H1 (cell line): ENCODE data around the gene VPS51. TPM values are rescaled to one million over a fixed set of nuclear protein-coding genes. Genes with fewer than 3 reads are reported as not detected.

Experiments used
- CTCF ChIA-PET: fragments of 300-600 bp; sonication (Branson Sonifier 250); formaldehyde crosslinking; loops from one replicate; lab custom pipeline; 2021; ENCODE audit not compliant: partially characterized antibody; lab: Charles Lee
- POLR2A ChIA-PET: fragments of 300-600 bp; sonication (Branson Sonifier 250); formaldehyde crosslinking; loops from one replicate; lab custom pipeline; 2021; ENCODE audit warnings: inconsistent platforms; ENCODE audit not compliant: partially characterized antibody; lab: Charles Lee
- DNase-seq, 2 experiments: peaks; one replicate each; pipeline versions ENCODE4 v3.0.0 to v3.0.0-alpha.2; 2010 to 2022; ENCODE audit warnings: low spot score in 2 of 2, low read depth in 1 of 2, mixed read lengths in 1 of 2
- FAIRE-seq: peaks from 2 replicates; lab custom pipeline; 2011; peaks lifted over from hg19 to GRCh38; lab: Jason Lieb, UNC
- H2AFZ ChIP-seq: 2 replicates; pipeline ENCODE4 v1.8.1; 2012; ENCODE audit warnings: low read length, inconsistent platforms
- H2AK5ac ChIP-seq: 2 replicates; pipeline ENCODE4 v1.6.1; 2013; ENCODE audit warnings: low read depth, low read length
- H2BK120ac ChIP-seq: replicated peaks from 2 replicates; pipeline ENCODE3; 2013; ENCODE audit warnings: low read depth, low read length, inconsistent platforms
- H2BK12ac ChIP-seq: 2 replicates; pipeline ENCODE4 v1.6.1; 2013; ENCODE audit warnings: low read depth, low read length
- H2BK15ac ChIP-seq: 2 replicates; pipeline ENCODE4 v1.6.1; 2013; ENCODE audit warnings: low read length
- H2BK20ac ChIP-seq: 2 replicates; pipeline ENCODE4 v1.6.1; 2013; ENCODE audit warnings: low read length
- H2BK5ac ChIP-seq: 2 replicates; pipeline ENCODE4 v1.6.1; 2013; ENCODE audit warnings: low read depth, low read length
- H3K14ac ChIP-seq: 2 replicates; pipeline ENCODE4 v1.6.1; 2013; ENCODE audit warnings: inconsistent platforms; ENCODE audit not compliant: insufficient read length
- H3K18ac ChIP-seq: 2 replicates; pipeline ENCODE4 v1.6.1; 2013; ENCODE audit warnings: low read length; ENCODE audit errors: extremely low read depth
- H3K23ac ChIP-seq: 2 replicates; pipeline ENCODE4 v1.6.1; 2013; ENCODE audit warnings: inconsistent platforms; ENCODE audit not compliant: insufficient read length
- H3K23me2 ChIP-seq: 2 replicates; pipeline ENCODE4 v1.6.1; 2013; ENCODE audit warnings: low read depth, low read length
- H3K27ac ChIP-seq: 2 replicates; pipeline ENCODE4 v1.6.1; 2011; ENCODE audit warnings: low read depth, low read length, inconsistent platforms
- H3K27me3 ChIP-seq, 4 experiments: replicated peaks in 1 of 4; 1 replicate in 1 of 4; 2 replicates in 3 of 4; pipeline versions ENCODE4 v1.6.1 to v1.8.1; 2011 to 2013; ENCODE audit warnings: low read length in 3 of 4, mild to moderate bottlenecking in 3 of 4, inconsistent platforms in 2 of 4, mixed read lengths in 2 of 4, moderate library complexity in 1 of 4; ENCODE audit not compliant: control insufficient read depth in 3 of 4, insufficient read depth in 3 of 4; ENCODE audit errors: extremely low read depth in 1 of 4
- H3K36me3 ChIP-seq, 4 experiments: 2 replicates each; pipeline versions ENCODE4 v1.6.1 to v1.8.1; 2011 to 2013; ENCODE audit warnings: mild to moderate bottlenecking in 4 of 4, low read length in 3 of 4, moderate library complexity in 2 of 4, control low read depth in 1 of 4, inconsistent platforms in 1 of 4; ENCODE audit not compliant: insufficient read depth in 4 of 4, control insufficient read depth in 2 of 4
- H3K4ac ChIP-seq: replicated peaks from 2 replicates; pipeline ENCODE3; 2013; ENCODE audit warnings: low read length, low read depth, mixed read lengths, inconsistent platforms; ENCODE audit not compliant: insufficient read length
- H3K4me1 ChIP-seq, 4 experiments: replicated peaks in 1 of 4; 1 replicate in 1 of 4; 2 replicates in 3 of 4; pipeline versions ENCODE4 v1.6.1 to v1.8.1; 2011 to 2013; ENCODE audit warnings: low read length in 3 of 4, inconsistent platforms in 2 of 4, mixed read lengths in 1 of 4; ENCODE audit not compliant: insufficient read depth in 4 of 4, control insufficient read depth in 3 of 4
- H3K4me2 ChIP-seq, 2 experiments: 2 replicates each; pipeline versions ENCODE4 v1.6.1 to v1.8.1; 2011 to 2013; ENCODE audit warnings: low read depth in 2 of 2, low read length in 2 of 2, control low read depth in 1 of 2, inconsistent platforms in 1 of 2, mild to moderate bottlenecking in 1 of 2; ENCODE audit not compliant: insufficient read depth in 1 of 2
- H3K4me3 ChIP-seq, 4 experiments: fragments of 200-600, 300-600 bp in 1 of 4; sonication (generic), shearing (Covaris generic), sonication (Bioruptor Twin) in 1 of 4; 2 replicates each; pipeline versions ENCODE4 v1.5.1 to v1.8.1; 2011 to 2016; ENCODE audit warnings: low read length in 4 of 4, low read depth in 3 of 4, control low read depth in 2 of 4, inconsistent platforms in 2 of 4, mild to moderate bottlenecking in 2 of 4, mixed read lengths in 1 of 4, moderate library complexity in 1 of 4; ENCODE audit not compliant: insufficient read depth in 2 of 4; ENCODE audit errors: extremely low read depth in 1 of 4
- H3K56ac ChIP-seq: replicated peaks from 2 replicates; pipeline ENCODE3; 2013; ENCODE audit warnings: low read depth, mild to moderate bottlenecking, mixed read lengths, low read length, inconsistent platforms; ENCODE audit not compliant: insufficient read length
- H3K79me1 ChIP-seq: 2 replicates; pipeline ENCODE4 v1.6.1; 2013; ENCODE audit warnings: low read depth, low read length, control low read depth
- H3K79me2 ChIP-seq, 2 experiments: 2 replicates each; pipeline versions ENCODE4 v1.6.1 to v1.8.1; 2012 to 2013; ENCODE audit warnings: low read length in 2 of 2, mild to moderate bottlenecking in 2 of 2, inconsistent platforms in 1 of 2; ENCODE audit not compliant: insufficient read depth in 2 of 2, control insufficient read depth in 1 of 2
- H3K9ac ChIP-seq, 4 experiments: replicated peaks in 1 of 4; 1 replicate in 1 of 4; 2 replicates in 3 of 4; pipeline versions ENCODE4 v1.6.1 to v1.8.1; 2011 to 2013; ENCODE audit warnings: low read depth in 3 of 4, low read length in 3 of 4, control low read depth in 2 of 4, mild to moderate bottlenecking in 2 of 4, moderate library complexity in 2 of 4, inconsistent platforms in 1 of 4; ENCODE audit errors: extremely low read depth in 1 of 4
- H3K9me3 ChIP-seq, 2 experiments: 2 replicates each; pipeline versions ENCODE4 v1.6.1 to v1.8.1; 2012 to 2013; ENCODE audit warnings: mild to moderate bottlenecking in 2 of 2, moderate library complexity in 2 of 2, control low read depth in 1 of 2, inconsistent platforms in 1 of 2, low read depth in 1 of 2, low read length in 1 of 2, mixed read lengths in 1 of 2; ENCODE audit not compliant: insufficient read depth in 2 of 2
- H4K20me1 ChIP-seq, 2 experiments: replicated peaks in 1 of 2; 2 replicates each; pipeline versions ENCODE3 to v1.8.1; 2011 to 2013; ENCODE audit warnings: inconsistent platforms in 2 of 2, low read length in 2 of 2, mild to moderate bottlenecking in 1 of 2; ENCODE audit not compliant: insufficient read depth in 2 of 2, control insufficient read depth in 1 of 2
- H4K5ac ChIP-seq: 2 replicates; pipeline ENCODE4 v1.6.1; 2013; ENCODE audit warnings: low read length, low read depth, mixed read lengths, inconsistent platforms; ENCODE audit not compliant: insufficient read length
- H4K8ac ChIP-seq: 2 replicates; pipeline ENCODE4 v1.8.0; 2013; ENCODE audit warnings: mild to moderate bottlenecking, moderate library complexity, low read length, inconsistent platforms; ENCODE audit not compliant: insufficient read depth; ENCODE audit errors: extremely low read depth
- H4K91ac ChIP-seq: replicated peaks from 2 replicates; pipeline ENCODE3; 2013; ENCODE audit warnings: low read length, mixed read lengths, inconsistent platforms; ENCODE audit not compliant: insufficient read length
- CBX5 ChIP-seq: fragments of 300-800, 300-1000 bp; sonication (generic); IDR thresholded peaks from 2 replicates; pipeline ENCODE4 v1.7.1; 2016; ENCODE audit warnings: antibody characterized with exemption, low read length, low read depth
- FOSL1 ChIP-seq: IDR thresholded peaks from 2 replicates; pipeline ENCODE4 v1.6.1; 2011; ENCODE audit warnings: mild to moderate bottlenecking, low read depth, low read length, moderate library complexity; ENCODE audit not compliant: insufficient read depth
- JUN ChIP-seq: IDR thresholded peaks from 2 replicates; pipeline ENCODE4 v1.6.1; 2011; ENCODE audit warnings: low read depth, mild to moderate bottlenecking, improper control_type of control experiment, low read length
- KDM1A ChIP-seq: fragments of 200-600, 300-600 bp; sonication (generic); IDR thresholded peaks from 2 replicates; pipeline ENCODE4 v1.7.1; 2016; ENCODE audit warnings: mild to moderate bottlenecking, low read length, borderline replicate concordance
- NANOG ChIP-seq: IDR thresholded peaks from 2 replicates; pipeline ENCODE4 v1.6.1; 2011; ENCODE audit warnings: low read length, low read depth, mild to moderate bottlenecking, inconsistent platforms; ENCODE audit not compliant: insufficient read depth, poor library complexity, severe bottlenecking
- SIX5 ChIP-seq: IDR thresholded peaks from 2 replicates; pipeline ENCODE4 v1.6.1; 2011; ENCODE audit warnings: mild to moderate bottlenecking, low read depth, low read length
- SP1 ChIP-seq: IDR thresholded peaks from 2 replicates; pipeline ENCODE4 v1.6.1; 2011; ENCODE audit warnings: low read depth, low read length
- SP4 ChIP-seq: IDR thresholded peaks from 2 replicates; pipeline ENCODE4 v1.6.1; 2012; ENCODE audit warnings: low read length, inconsistent platforms
- TAF1 ChIP-seq: IDR thresholded peaks from 2 replicates; pipeline ENCODE4 v1.6.1; 2011; ENCODE audit warnings: mild to moderate bottlenecking, low read depth, low read length
- TEAD4 ChIP-seq: IDR thresholded peaks from 2 replicates; pipeline ENCODE4 v1.6.1; 2012; ENCODE audit warnings: low read depth, low read length, inconsistent platforms, mixed read lengths
- WGBS, 2 experiments: shearing (Covaris generic) in 1 of 2; methylation state at CpG; one replicate each; pipeline versions ENCODE4 v1.1.6 to v1.1.7; 2013 to 2015; ENCODE audit warnings: low lambda C conversion rate in 2 of 2, mixed read lengths in 2 of 2, inconsistent platforms in 1 of 2, low coverage in 1 of 2, missing lambda C conversion rate in 1 of 2; ENCODE audit not compliant: insufficient replicate concordance in 2 of 2, insufficient coverage in 1 of 2, insufficient read length in 1 of 2; ENCODE audit errors: extremely low coverage in 1 of 2, missing lambda C conversion rate in 1 of 2; 5-methylcytosine and 5-hydroxymethylcytosine counted together
- polyA plus RNA-seq, 7 experiments: library from polyadenylated mRNA; depleted of rRNA in 3 of 7; stranded (reverse) in 5 of 7; unstranded in 2 of 7; fragments of >200 nt in 5 of 7; fragments of 200-250 nt in 2 of 7; gene quantifications; 1 replicate in 5 of 7; 2 replicates in 1 of 7; 4 replicates in 1 of 7; pipeline versions ENCODE4 v1.2.1 to v1.2.3, GENCODE V29; 2011 to 2013; ENCODE audit warnings: missing spikeins in 2 of 7, mixed read lengths in 2 of 7
- total RNA-seq: library from RNA; stranded (reverse); fragmentation: NEBNext Ultra II Directional; extraction: Animal tissue kit (Norgen Biotek cat#: 25700); gene quantifications from 2 replicates; pipeline ENCODE4 v1.2.1, GENCODE V29; 2021

VPS51 gene
- total and polyA plus RNA-seq, 2 of the 8 experiments (the other 6 are each of a cell fraction or from before 2014, with no cell fraction given) = 97.4 to 142 TPM

DNA sequence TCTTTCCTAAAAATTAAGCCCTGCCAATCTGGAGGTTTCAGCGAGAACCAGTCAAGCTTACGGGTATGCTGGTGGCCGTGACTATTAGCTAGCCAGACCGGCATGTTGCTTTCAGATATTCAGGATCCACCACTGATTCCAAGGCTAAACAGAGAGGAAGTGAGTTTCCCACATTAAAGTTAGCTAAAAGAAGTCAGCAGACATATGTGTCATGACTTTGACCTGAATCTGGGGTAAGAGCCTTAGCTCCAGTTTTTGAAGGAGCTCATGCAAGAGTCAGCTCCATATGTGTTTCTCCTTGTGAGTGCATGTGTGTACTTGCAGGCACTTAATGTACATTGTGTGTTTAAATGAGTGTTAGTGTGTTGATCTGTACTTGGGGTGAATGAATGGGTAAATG lies 10.6 kb upstream of the VPS51 start:
- no peak overlapping the region for H3K27ac ChIP-seq
- no peaks in the 10 kb centered on the region for H3K9me3 ChIP-seq
- peaks cover 22% of the 10 kb centered on the region for H3K79me1 ChIP-seq
- no peaks in the 10 kb centered on the region for H3K27me3 ChIP-seq
- FAIRE-seq (no peak), DNase-seq (no peak)
- WGBS, 2 experiments = 91% methylated on average over 4 of the region's 4 CpGs; no CpG with 5 or more reads in 1 of the 2 experiments
- no peak overlapping the region for H3K18ac ChIP-seq
- no peak overlapping the region for H4K5ac ChIP-seq
- no peak overlapping the region for H3K23ac ChIP-seq
- H2BK15ac ChIP-seq = no peak overlapping the region
- no peak overlapping the region for H2AFZ ChIP-seq
- peak overlapping the region in 1 of 4 experiments; percentile 99; a peak in 1 of 8 replicates for H3K4me3 ChIP-seq
- no peak overlapping the region for H2BK120ac ChIP-seq
- no peak overlapping the region for H3K4ac ChIP-seq
- ChIA-PET POLR2A (interaction anchor here (0.7 to 16.8 kb wide), 6 partner anchors 12 to 44 kb away, joined by 3 to 230 read pairs (median 8); partner anchors contain the start of genes CDCA5, FAU, MRPL49 and VPS51), CTCF (interaction anchor here (0.9 to 2.3 kb wide), 2 partner anchors 25 to 199 kb away, joined by 4 to 7 read pairs; no protein-coding TSS in a partner anchor)
- no peak overlapping the region for H2BK5ac ChIP-seq
- no peak overlapping the region for H3K14ac ChIP-seq
- peaks cover 0 to 4% of the 10 kb centered on the region in 2 experiments for H4K20me1 ChIP-seq
- peaks cover 0 to 9% (median 4%) of the 10 kb centered on the region in 4 experiments; a peak in 5 of 7 replicates for H3K4me1 ChIP-seq
- H3K79me2 ChIP-seq = peaks cover 10 to 33% of the 10 kb centered on the region in 2 experiments
- no peak overlapping the region for H3K56ac ChIP-seq
- H3K36me3 ChIP-seq = peaks cover 10 to 24% (median 19%) of the 10 kb centered on the region in 4 experiments
- no peak overlapping the region; a peak in 1 of 7 replicates for H3K9ac ChIP-seq
- H4K8ac ChIP-seq = no peak overlapping the region
- no peak overlapping the region for H2BK20ac ChIP-seq
- peak overlapping the region in 1 of 2 experiments; percentile 88; a peak in 2 of 4 replicates for H3K4me2 ChIP-seq
- no peak overlapping the region for H2AK5ac ChIP-seq
- H3K23me2 ChIP-seq = peaks cover 8% of the 10 kb centered on the region
- H2BK12ac ChIP-seq = no peak overlapping the region
- H4K91ac ChIP-seq = no peak overlapping the region
- TF ChIP-seq JUN (no peak), SP1 (no peak), KDM1A (no peak), SP4 (no peak), TAF1 (no peak), NANOG (no peak), TEAD4 (no peak), SIX5 (no peak), FOSL1 (no peak), CBX5 (no peak)
